ENCODE data around the gene ARL16.
"Not testable (repeated sequence)": the region's sequence is repeated elsewhere in the genome, so short reads cannot be mapped to it uniquely, and the experiment has no call there.

ARL16 gene

GRCh38 chr17:81694810-81695209 lies 11.2 kb upstream of the ARL16 start:
- DNase-seq, result no peak

GRCh38 chr17:81693509-81694210 lies 10.1 kb upstream of the ARL16 start:
- no peak for DNase-seq

GRCh38 chr17:81691608-81692007 lies 8.0 kb upstream of the ARL16 start:
- DNase-seq, result no peak

- DNase-seq, result no peak
Measured at GRCh38 chr17:81691196-81691595, 7.6 kb upstream of the ARL16 start.

- no peak for DNase-seq
Measured at GRCh38 chr17:81690549-81690948, 7.0 kb upstream of the ARL16 start.

GRCh38 chr17:81690066-81690465 lies 6.5 kb upstream of the ARL16 start:
- DNase-seq, result no peak

GRCh38 chr17:81688616-81689015 lies 5.0 kb upstream of the ARL16 start:
- DNase-seq, result no peak

GRCh38 chr17:81687770-81688541 lies 4.4 kb upstream of the ARL16 start:
- DNase-seq, result no peak

- DNase-seq, result no peak
Measured at GRCh38 chr17:81686614-81687013, 3.0 kb upstream of the ARL16 start.

- DNase-seq, result peak; percentile 56
Measured at GRCh38 chr17:81685108-81685507, 1.5 kb upstream of the ARL16 start.

GRCh38 chr17:81684442-81684911 lies 880 bp upstream of the ARL16 start:
- DNase-seq, result no peak

GRCh38 chr17:81683208-81683583 lies 401 bp downstream of the ARL16 start:
- no peak for DNase-seq

GRCh38 chr17:81682565-81683207 lies 911 bp downstream of the ARL16 start:
- DNase-seq, result no peak

- DNase-seq, result no peak
Measured at GRCh38 chr17:81681672-81682071, 1.9 kb downstream of the ARL16 start.

GRCh38 chr17:81680150-81680549 lies 3.4 kb downstream of the ARL16 start:
- no peak for DNase-seq

- DNase-seq, result no peak
Measured at GRCh38 chr17:81676906-81677305, 6.7 kb downstream of the ARL16 start.

- DNase-seq, result not testable (repeated sequence)
Measured at GRCh38 chr17:81675515-81676221, 7.9 kb downstream of the ARL16 start.

GRCh38 chr17:81673561-81674258 lies 9.9 kb downstream of the ARL16 start:
- DNase-seq, result no peak

- DNase-seq, result no peak
Measured at GRCh38 chr17:81672954-81673353, 10.6 kb downstream of the ARL16 start.

GRCh38 chr17:81672504-81672903 lies 11.1 kb downstream of the ARL16 start:
- DNase-seq, result no peak

GRCh38 chr17:81667754-81668153 lies 15.8 kb downstream of the ARL16 start:
- DNase-seq, result no peak

- DNase-seq, result peak; percentile 93
Measured at GRCh38 chr17:81666342-81667191, 17.0 kb downstream of the ARL16 start, which contains the start of the genes CCDC137 and OXLD1. Gene CCDC137, plus strand, starts transcription at chr17:81666737. Its CDS starts 30 bp downstream, at chr17:81666767. Gene OXLD1, minus strand, starts transcription at chr17:81666605. Its CDS starts 28 bp downstream, at chr17:81666577.
